Calu3 (cell line): ENCODE results near the gene CKS1B. TPM values are rescaled to one million over a fixed set of nuclear protein-coding genes. Genes with fewer than 3 reads are reported as not detected.

Experiments used
- BruUV-seq: library from RNA; stranded (reverse); fragments of 400-500 nt; replicated peaks from 2 replicates; lab custom pipeline; 2021; lab: Mats Ljungman, UMichigan
- CTCF ChIA-PET: fragments of 300-600 bp; sonication (Branson Sonifier 250); formaldehyde crosslinking; loops from one replicate; lab custom pipeline; 2022; ENCODE audit warnings: antibody characterized with exemption; lab: Charles Lee
- DNase-seq: peaks from one replicate; pipeline ENCODE4 v3.0.0; 2022
- H3K27ac Mint-ChIP-seq: one replicate; pipeline ENCODE4 v1.8.0; 2022; ENCODE audit warnings: mixed read lengths; ENCODE audit not compliant: unreplicated experiment
- H3K27me3 Mint-ChIP-seq: one replicate; pipeline ENCODE4 v1.8.0; 2022; ENCODE audit warnings: mixed read lengths; ENCODE audit not compliant: unreplicated experiment
- H3K36me3 Mint-ChIP-seq: one replicate; pipeline ENCODE4 v1.8.0; 2022; ENCODE audit warnings: mild to moderate bottlenecking, moderate library complexity, mixed read lengths; ENCODE audit not compliant: insufficient read depth, unreplicated experiment
- H3K4me1 Mint-ChIP-seq: one replicate; pipeline ENCODE4 v1.8.0; 2022; ENCODE audit warnings: mild to moderate bottlenecking, low read depth, mixed read lengths; ENCODE audit not compliant: unreplicated experiment
- H3K4me3 Mint-ChIP-seq: one replicate; pipeline ENCODE4 v1.8.0; 2022; ENCODE audit warnings: mild to moderate bottlenecking, low read depth, moderate library complexity, mixed read lengths; ENCODE audit not compliant: unreplicated experiment
- H3K9me3 Mint-ChIP-seq: one replicate; pipeline ENCODE4 v1.8.0; 2022; ENCODE audit warnings: low read depth, mixed read lengths; ENCODE audit not compliant: unreplicated experiment
- CTCF ChIP-seq: fragments of 200-600 bp; IDR thresholded peaks from one replicate; pipeline ENCODE4 v1.8.0; 2022; ENCODE audit warnings: antibody characterized with exemption; ENCODE audit not compliant: unreplicated experiment
- intact Hi-C: fragments of 100-400 bp; cut with micrococcal nuclease; formaldehyde crosslinking; loops from one replicate; pipeline ENCODE4 v1.10.0; 2022; ENCODE audit not compliant: unreplicated experiment
- total RNA-seq: library from RNA; stranded (reverse); gene quantifications from 2 replicates; pipeline ENCODE4 v1.2.3, GENCODE V29; 2022

The CKS1B gene
- total RNA-seq, 1 experiment from 2014 or later, result 230 TPM

GRCh38 chr1:155001675-155002463 lies 27.4 kb downstream of the CKS1B start:
- intact Hi-C loops, result loop anchor here (1.0 to 10.0 kb wide), 3 partner anchors 15 to 53 kb away; partner anchors contain the start of genes ADAM15 and CKS1B
- Mint-ChIP-seq H3K9me3 (no peaks in the 10 kb centered on the region), H3K4me1 (peaks cover 54% of the 10 kb centered on the region), H3K27me3 (no peaks in the 10 kb centered on the region), H3K36me3 (peaks cover 66% of the 10 kb centered on the region), H3K27ac (peak overlapping the region; percentile 93), H3K4me3 (peak overlapping the region; percentile 94)
- DNase-seq, result peak; percentile 100
- peak; percentile 40 for TF ChIP-seq CTCF
- CTCF ChIA-PET, result interaction anchor here (0.6 to 1.4 kb wide), 11 partner anchors 14 to 976 kb away, joined by 3 to 8 read pairs (median 4); partner anchors contain the start of gene FLAD1
- TSS peak; percentile 43 for BruUV-seq

GRCh38 chr1:155002464-155003226 lies 28.2 kb downstream of the CKS1B start, which contains the start of gene ZBTB7B:
Gene ZBTB7B, plus strand, starts transcription at chr1:155002802. Its CDS starts 11,859 bp downstream, at chr1:155014661.
- Mint-ChIP-seq H3K9me3 (no peaks in the 10 kb centered on the region), H3K36me3 (peaks cover 66% of the 10 kb centered on the region), H3K27me3 (no peaks in the 10 kb centered on the region), H3K4me1 (peaks cover 61% of the 10 kb centered on the region), H3K4me3 (peak within 1 kb of the TSS; percentile 94), H3K27ac (peak within 1 kb of the TSS; percentile 93)
- no TSS peak for BruUV-seq
- DNase-seq, result peak; percentile 66
- intact Hi-C loops, result loop anchor here (2.0 to 10.0 kb wide), 2 partner anchors 14 to 52 kb away; partner anchors contain the start of gene ADAM15
- CTCF ChIA-PET, result interaction anchor here (0.6 to 1.4 kb wide), 8 partner anchors 13 to 975 kb away, joined by 3 to 8 read pairs (median 5); no protein-coding TSS in a partner anchor
- TF ChIP-seq CTCF, result peak; percentile 17

DNA sequence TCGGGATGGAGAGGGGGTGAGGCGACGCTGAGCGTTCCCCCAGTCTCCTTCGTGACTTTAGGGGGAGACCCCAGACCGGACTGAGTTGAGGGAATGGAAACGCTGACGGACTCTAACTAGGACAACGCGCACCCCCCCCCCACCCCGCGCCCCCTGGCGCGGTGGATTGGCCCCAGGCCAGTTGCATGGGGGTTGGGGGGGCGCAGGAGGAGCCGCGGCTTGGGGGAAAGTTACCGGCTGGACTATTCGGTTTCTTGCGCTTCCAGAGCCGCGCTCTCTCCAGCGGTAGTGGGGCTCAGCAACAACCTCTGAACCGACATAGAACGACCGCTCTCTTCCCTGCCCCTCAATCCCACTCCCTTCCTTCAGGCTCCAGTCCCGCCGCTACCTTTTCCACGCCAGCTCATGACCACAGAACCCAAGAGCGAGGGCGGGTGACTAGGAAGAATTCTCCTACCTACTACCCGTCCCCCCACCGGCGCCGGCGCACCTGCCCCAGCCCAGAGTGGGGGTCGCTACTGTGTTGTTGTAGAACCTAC lies 28.8 kb downstream of the CKS1B start:
- DNase-seq, result no peak

More for the DNA sequence above, 28.8 kb downstream of the CKS1B start:
- Mint-ChIP-seq H3K4me3 (peak overlapping the region; percentile 94), H3K9me3 (no peaks in the 10 kb centered on the region), H3K4me1 (peaks cover 55% of the 10 kb centered on the region), H3K27me3 (no peaks in the 10 kb centered on the region), H3K36me3 (peaks cover 63% of the 10 kb centered on the region), H3K27ac (peak overlapping the region; percentile 93)
- no peak for TF ChIP-seq CTCF
- intact Hi-C loops, result loop anchor here (2.0 to 10.0 kb wide), 2 partner anchors 14 to 52 kb away; partner anchors contain the start of gene ADAM15
- CTCF ChIA-PET, result interaction anchor here (0.6 to 1.4 kb wide), 5 partner anchors 12 to 67 kb away, joined by 3 to 8 read pairs (median 3); partner anchors contain the start of gene PMVK
- BruUV-seq, result TSS peak; percentile 51
